ENCODE results near the gene SLC24A3.

SLC24A3 gene

GRCh38 chr20:19701429-19701828 lies 489.0 kb downstream of the SLC24A3 start:
- in situ Hi-C loops (cut with MboI; ENCODE audit: low sequenced_read_pairs, unreplicated experiment): no loop called here

GRCh38 chr20:19706463-19706862 lies 494.0 kb downstream of the SLC24A3 start:
- in situ Hi-C loops (cut with MboI; ENCODE audit: low sequenced_read_pairs, unreplicated experiment): no loop called here
- DNase-seq (ENCODE audit: low spot score): no peak

More at GRCh38 chr20:19701429-19701828, 489.0 kb downstream of the SLC24A3 start:
- no peak for TF ChIP-seq CTCF (IDR thresholded peaks at IDR 0.05; ENCODE audit: borderline replicate concordance, control extremely low read depth, extremely low read depth, insufficient read depth, missing control alignments)
- DNase-seq (ENCODE audit: low spot score): no peak

GRCh38 chr20:19709635-19710335 lies 497.3 kb downstream of the SLC24A3 start:
- in situ Hi-C loops (cut with MboI; ENCODE audit: low sequenced_read_pairs, unreplicated experiment): no loop called here
- no peak for TF ChIP-seq CTCF (IDR thresholded peaks at IDR 0.05; ENCODE audit: borderline replicate concordance, control extremely low read depth, extremely low read depth, insufficient read depth, missing control alignments)

More at GRCh38 chr20:19706463-19706862, 494.0 kb downstream of the SLC24A3 start:
- no peak for TF ChIP-seq CTCF (IDR thresholded peaks at IDR 0.05; ENCODE audit: borderline replicate concordance, control extremely low read depth, extremely low read depth, insufficient read depth, missing control alignments)

GRCh38 chr20:19710336-19711120 lies 498.1 kb downstream of the SLC24A3 start:
- no peak for TF ChIP-seq CTCF (IDR thresholded peaks at IDR 0.05; ENCODE audit: borderline replicate concordance, control extremely low read depth, extremely low read depth, insufficient read depth, missing control alignments)
- in situ Hi-C loops (cut with MboI; ENCODE audit: low sequenced_read_pairs, unreplicated experiment): no loop called here
- no peak for DNase-seq (ENCODE audit: low spot score)

More at GRCh38 chr20:19709635-19710335, 497.3 kb downstream of the SLC24A3 start:
- no peak for DNase-seq (ENCODE audit: low spot score)

- DNase-seq (ENCODE audit: low spot score): no peak
- no peak for TF ChIP-seq CTCF (IDR thresholded peaks at IDR 0.05; ENCODE audit: borderline replicate concordance, control extremely low read depth, extremely low read depth, insufficient read depth, missing control alignments)
- in situ Hi-C loops (cut with MboI; ENCODE audit: low sequenced_read_pairs, unreplicated experiment): no loop called here
Measured at GRCh38 chr20:19711126-19711525, 498.7 kb downstream of the SLC24A3 start.

GRCh38 chr20:19712721-19713260 lies 500.3 kb downstream of the SLC24A3 start:
- no peak for TF ChIP-seq CTCF (IDR thresholded peaks at IDR 0.05; ENCODE audit: borderline replicate concordance, control extremely low read depth, extremely low read depth, insufficient read depth, missing control alignments)
- no peak for DNase-seq (ENCODE audit: low spot score)
- in situ Hi-C loops (cut with MboI; ENCODE audit: low sequenced_read_pairs, unreplicated experiment): no loop called here
